Skeletal muscle cell (primary cell): ENCODE data around the gene EGFR.

ENCODE experiments used
- DNase-seq: peaks from one replicate; pipeline ENCODE4 v3.0.0-alpha.2; 2010; ENCODE audit warnings: low read depth
- H3K4me3 ChIP-seq: 2 replicates; pipeline ENCODE4 v1.5.1; 2011; ENCODE audit warnings: low read depth, mild to moderate bottlenecking, control low read depth, low read length, moderate library complexity

Gene EGFR

DNA sequence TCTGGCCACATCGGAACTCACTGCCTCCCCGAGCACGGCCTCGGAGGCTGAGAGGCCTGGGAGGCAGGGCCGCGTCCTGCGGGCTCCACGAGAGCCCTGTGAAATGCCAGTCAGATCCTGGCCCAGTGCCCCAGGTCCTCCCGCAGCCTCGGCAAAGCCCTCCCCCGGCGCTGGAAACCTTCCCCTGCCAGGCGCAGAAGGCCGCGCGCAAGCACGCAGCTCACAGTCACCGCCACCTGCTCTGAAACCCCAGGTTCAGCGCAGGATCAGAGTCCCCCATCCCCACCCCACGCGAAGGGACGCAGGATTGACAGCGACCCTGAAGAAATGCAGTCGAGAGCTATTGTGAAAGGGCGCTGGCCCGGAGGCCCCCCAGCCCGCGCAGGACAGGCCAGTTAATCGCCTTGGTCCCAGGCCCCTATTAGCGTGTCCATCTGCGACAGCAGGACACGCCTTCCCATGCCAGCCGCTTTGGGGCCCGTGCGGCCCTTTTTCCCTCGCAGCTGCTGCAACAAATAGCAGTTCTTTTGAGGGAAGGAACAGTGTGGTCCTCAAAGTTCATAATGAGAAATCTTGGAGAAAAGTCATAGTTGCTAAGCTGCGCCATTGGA lies 13.5 kb upstream of the EGFR start:
- DNase-seq: no peak
- no peak overlapping the region for H3K4me3 ChIP-seq

DNA sequence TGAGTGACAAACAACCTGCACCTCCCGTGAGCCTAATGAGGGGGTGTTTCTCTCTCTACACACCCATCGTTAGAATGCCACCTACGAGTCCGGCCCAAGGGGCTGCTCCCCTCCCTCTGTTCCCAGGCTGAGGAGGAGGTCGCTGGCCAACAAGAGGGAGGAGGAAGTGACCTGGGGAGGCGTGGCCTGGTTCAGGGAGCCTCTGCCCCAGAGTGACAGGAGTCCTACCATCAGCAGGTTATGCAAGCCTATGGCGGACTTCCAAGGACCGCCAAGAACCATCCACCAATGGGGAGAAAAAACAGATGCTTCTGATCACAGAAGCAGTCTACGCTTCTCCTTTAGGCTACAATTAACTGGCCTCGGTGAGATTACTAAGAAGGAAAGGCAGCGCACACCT lies 12.3 kb upstream of the EGFR start:
- no peak overlapping the region for H3K4me3 ChIP-seq
- DNase-seq: no peak

DNA sequence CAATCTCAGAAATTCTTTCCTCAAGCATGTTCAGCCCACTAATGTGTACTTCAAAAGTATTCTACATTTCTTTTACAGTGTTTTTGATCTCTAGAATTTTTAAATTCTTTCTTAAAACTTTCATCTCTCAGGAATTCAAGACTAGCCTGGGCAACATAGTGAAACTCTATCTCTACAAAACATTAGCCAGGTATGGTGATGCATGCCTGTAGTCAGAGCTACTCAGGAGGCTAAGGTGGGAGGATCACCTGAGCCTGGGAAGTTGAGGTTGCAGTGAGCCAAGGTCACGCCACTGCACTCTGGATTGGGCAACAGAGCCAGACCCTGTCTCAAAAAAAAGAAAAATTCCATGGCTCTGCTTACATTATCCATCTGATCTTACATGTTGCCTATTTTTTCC lies 5.0 kb upstream of the EGFR start:
- DNase-seq: no peak
- H3K4me3 ChIP-seq: no peak overlapping the region

DNA sequence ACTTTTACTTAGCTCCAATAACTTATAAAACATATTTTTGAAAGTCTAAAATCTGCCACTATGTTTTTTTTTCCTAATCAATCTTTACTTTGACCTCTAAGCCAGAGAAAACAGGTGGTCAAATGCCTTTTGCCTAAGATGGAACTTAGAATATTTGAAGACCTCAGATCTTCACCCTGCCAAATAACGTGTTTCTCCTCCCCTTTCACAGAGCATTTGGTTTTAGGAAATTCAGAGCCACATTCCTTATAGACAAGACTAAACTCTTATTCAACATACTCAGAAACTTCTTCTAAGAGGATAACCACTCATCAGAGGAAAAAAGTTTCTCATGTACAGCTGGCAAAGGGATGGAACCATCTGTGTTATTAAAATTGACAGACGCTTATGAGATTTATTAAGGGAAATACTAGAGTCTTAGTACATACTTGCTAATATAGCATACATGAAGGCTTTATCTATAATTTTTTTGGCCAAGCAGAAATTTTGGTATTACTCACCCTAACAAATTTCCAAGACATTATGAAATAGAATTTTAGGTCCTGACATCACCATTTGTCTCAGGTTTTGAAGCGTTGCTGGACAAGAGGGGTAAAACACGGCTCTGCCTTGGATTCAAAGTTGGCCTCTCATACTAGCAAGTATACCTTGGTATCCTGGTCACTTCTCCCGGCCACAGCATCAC lies 2.6 kb upstream of the EGFR start:
- no peak for DNase-seq
- H3K4me3 ChIP-seq: no peak overlapping the region

DNA sequence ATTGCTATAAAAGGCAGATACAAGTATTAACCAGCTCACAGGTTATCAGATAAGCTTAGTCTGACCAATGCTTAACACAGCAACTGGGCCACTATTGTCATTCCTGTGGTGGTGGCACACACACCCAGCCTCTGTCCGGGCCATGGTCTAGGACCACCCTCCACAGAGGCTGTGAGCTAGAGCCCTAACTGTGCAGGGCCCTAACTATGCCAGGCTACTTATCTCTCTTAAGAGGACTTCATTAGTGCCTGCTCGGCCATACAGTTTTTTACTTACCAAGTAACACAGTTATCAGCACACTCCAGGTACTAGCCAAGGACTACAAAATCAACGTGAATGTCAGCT lies 2.1 kb upstream of the EGFR start:
- no peak for DNase-seq
- no peak overlapping the region for H3K4me3 ChIP-seq

DNA sequence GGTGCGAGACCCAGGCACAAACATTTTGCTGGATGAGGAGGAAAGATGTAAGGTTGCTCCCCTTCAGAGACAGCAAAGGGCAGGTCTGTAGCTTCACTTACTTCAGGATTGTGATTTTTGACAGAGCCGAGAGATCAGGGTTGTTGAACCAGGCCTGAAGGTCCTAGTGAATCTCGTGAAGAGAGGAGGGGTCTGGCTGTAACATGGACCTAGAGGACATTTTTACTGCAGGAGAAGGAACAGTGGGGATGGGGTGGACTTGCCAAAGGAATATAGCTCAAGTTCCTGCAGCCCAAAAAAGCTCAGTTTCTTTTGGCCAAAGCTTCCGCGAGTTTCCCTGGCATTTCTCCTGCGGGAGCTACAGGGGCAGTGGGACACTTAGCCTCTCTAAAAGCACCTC lies 976 bp upstream of the EGFR start:
- no peak overlapping the region for H3K4me3 ChIP-seq
- DNase-seq: no peak

DNA sequence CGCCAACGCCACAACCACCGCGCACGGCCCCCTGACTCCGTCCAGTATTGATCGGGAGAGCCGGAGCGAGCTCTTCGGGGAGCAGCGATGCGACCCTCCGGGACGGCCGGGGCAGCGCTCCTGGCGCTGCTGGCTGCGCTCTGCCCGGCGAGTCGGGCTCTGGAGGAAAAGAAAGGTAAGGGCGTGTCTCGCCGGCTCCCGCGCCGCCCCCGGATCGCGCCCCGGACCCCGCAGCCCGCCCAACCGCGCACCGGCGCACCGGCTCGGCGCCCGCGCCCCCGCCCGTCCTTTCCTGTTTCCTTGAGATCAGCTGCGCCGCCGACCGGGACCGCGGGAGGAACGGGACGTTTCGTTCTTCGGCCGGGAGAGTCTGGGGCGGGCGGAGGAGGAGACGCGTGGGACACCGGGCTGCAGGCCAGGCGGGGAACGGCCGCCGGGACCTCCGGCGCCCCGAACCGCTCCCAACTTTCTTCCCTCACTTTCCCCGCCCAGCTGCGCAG lies 424 bp downstream of the EGFR start:
- DNase-seq: no peak
- H3K4me3 ChIP-seq: peak overlapping the region; percentile 81

DNA sequence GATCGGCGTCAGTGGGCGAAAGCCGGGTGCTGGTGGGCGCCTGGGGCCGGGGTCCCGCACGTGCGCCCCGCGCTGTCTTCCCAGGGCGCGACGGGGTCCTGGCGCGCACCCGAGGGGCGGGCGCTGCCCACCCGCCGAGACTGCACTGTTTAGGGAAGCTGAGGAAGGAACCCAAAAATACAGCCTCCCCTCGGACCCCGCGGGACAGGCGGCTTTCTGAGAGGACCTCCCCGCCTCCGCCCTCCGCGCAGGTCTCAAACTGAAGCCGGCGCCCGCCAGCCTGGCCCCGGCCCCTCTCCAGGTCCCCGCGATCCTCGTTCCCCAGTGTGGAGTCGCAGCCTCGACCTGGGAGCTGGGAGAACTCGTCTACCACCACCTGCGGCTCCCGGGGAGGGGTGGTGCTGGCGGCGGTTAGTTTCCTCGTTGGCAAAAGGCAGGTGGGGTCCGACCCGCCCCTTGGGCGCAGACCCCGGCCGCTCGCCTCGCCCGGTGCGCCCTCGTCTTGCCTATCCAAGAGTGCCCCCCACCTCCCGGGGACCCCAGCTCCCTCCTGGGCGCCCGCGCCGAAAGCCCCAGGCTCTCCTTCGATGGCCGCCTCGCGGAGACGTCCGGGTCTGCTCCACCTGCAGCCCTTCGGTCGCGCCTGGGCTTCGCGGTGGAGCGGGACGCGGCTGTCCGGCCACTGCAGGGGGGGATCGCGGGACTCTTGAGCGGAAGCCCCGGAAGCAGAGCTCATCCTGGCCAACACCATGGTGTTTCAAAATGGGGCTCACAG lies 1.1 kb downstream of the EGFR start:
- no peak for DNase-seq
- H3K4me3 ChIP-seq: peak overlapping the region; percentile 81

DNA sequence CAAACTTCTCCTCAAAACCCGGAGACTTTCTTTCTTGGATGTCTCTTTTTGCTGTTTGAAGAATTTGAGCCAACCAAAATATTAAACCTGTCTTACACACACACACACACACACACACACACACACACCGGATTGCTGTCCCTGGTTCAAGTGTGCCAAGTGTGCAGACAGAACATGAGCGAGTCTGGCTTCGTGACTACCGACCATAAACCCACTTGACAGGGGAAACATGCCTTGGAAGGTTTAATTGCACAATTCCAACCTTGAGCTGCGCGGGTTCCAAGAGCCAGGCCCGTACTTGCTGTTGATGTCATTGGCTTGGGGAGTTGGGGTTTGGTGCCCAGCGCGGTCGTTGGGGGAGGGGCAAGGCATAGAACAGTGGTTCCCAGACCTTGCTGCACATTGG lies 1.7 kb downstream of the EGFR start:
- H3K4me3 ChIP-seq: peak overlapping the region; percentile 81
- peak; percentile 68 for DNase-seq

DNA sequence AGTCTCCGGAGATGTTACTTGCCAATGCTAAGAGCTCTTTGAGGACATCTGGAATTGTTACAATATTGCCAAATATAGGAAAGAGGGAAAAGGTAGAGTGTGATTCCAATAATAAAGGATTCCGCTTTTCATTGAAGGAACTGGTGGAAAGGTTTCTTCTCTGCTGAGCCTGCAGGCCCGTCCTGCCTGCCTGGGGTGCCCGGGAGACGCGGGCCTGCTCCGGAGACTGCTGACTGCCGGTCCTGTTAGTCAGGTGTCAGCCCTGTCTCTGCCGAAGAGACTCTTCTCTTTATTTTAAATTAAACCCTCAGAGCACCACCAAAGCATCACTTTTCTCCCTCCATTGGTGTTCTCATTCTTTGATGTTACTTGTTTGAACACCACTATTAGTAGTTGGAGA lies 2.2 kb downstream of the EGFR start:
- no peak for DNase-seq
- peak overlapping the region; percentile 81 for H3K4me3 ChIP-seq

DNA sequence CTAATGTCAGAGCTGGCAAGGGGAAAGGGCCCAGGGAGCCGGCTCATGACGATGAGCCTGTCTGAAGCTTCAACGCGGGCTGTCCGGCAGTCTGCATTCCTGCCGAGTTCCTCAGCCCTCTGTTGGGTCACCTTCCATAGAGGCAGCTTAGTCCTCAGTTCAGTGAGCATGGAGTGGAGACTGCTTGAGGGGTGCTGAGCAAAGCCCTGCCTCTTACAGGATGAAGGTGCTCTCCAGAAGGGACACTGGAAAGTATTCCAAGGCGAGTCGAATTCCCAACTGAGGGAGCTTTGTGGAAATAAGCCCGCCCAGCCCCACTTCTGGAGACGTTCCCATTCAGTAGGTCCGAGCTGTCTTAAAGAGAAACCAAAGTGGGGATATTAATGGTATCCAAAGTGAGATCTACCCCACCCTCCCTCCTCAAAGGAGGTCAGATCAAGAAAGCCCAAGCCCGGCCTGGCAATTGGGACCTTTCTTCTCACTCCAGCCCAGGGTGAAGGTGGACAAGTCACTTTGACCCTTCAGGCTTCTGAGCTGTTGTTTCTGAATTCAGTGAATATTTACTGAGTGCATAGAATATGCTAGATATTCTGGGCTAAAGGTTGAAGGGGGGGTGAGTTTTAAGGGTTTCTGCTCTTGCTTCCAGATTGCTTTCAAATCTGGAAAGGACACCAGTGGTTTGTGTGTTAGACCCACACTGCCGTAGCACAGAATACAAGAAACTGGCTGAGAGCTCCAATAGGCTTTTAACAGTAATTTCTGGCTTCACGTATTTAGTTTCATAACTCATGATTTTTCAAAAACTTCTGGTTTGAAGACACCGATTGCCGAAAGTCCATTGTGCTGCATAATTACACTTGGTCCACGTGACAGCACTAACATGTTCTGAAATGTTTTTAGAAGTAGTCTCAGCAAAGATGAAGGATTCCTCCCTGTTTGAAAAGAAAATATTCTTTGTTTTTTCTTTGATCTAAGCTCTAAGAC lies 3.5 kb downstream of the EGFR start:
- H3K4me3 ChIP-seq: peak overlapping the region; percentile 81
- DNase-seq: no peak

DNA sequence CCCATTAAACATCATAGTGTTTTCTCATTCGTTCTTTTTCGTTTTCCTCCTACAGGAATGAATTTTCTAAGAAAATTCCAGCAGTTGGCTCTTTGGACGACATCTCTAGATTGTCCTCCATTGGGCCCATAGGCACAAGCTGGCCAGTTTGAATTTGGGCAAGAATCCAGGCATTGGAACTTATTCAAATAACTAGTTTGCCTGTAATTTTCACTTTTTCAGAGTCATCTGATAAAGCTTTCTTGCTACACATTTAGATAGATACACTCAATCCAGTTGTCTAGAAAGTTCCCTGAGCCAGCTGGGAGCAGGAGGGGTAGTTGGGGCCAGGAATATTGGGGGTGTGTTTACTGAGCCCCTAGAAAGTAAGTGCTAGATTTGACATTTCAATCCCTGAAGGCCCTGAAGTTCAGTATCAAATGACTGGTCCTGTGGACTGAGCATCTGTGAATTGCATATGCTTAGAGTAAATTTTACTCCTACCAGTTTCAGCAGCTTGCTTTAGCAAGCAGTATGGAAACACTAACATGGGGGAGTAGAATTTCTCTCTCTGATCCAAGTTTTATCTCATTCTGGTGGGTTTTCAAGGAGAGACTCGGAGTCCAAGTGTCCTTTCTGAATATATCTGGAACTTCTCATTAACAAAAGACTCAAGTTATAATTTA lies 5.2 kb downstream of the EGFR start:
- no peak overlapping the region for H3K4me3 ChIP-seq
- no peak for DNase-seq

DNA sequence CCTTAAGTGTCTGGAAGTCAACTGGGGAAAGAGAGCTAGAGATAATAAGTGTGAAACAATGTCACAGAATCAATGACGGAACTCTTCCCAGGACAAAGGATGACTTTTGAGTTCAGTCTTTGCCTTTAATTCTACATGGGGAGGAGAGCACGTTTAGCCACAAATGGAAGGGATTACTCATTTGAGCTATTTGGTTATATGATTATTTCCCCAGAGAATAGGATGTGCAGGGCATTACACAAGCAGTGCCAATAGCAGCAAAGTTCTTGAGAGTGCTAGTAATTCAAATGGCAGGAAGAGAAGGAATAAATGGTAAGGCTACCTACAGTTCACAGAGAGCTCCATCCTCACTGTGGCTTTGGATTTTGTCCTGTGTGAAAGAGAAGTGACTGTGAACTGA lies 6.0 kb downstream of the EGFR start:
- no peak overlapping the region for H3K4me3 ChIP-seq
- DNase-seq: peak; percentile 77

DNA sequence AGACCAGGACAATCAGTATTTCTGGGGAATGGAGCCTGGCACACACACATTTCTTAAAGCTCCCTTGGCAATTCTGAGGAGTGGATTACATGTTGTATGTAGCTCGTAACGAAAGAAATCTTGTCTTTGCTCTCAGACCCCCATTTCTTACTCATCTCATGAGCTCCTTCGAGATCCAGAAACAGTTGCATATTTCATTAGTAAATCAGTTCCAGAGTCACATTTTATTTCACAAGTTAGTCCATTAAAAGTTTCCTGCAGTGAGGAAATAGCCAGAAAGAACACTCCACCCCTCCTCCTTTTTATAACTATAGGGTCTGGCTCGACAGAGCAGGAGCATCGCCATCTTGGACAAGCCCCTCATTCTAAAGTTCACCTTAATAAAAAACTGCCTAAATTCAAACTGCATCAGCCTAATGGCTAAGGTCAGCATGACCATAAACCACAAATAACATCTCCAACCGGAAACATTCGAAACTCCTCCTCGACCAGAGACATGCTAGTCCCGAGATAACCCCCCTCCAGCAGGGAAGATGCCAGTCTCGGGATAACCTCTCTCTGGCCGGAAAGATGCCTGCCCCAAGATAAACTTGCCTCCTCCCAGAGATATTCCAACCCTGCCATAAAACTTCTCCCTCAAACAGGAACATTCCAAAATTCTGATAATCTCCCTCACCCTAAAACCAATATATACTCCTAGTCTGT lies 7.4 kb downstream of the EGFR start:
- H3K4me3 ChIP-seq: no peak overlapping the region
- no peak for DNase-seq

DNA sequence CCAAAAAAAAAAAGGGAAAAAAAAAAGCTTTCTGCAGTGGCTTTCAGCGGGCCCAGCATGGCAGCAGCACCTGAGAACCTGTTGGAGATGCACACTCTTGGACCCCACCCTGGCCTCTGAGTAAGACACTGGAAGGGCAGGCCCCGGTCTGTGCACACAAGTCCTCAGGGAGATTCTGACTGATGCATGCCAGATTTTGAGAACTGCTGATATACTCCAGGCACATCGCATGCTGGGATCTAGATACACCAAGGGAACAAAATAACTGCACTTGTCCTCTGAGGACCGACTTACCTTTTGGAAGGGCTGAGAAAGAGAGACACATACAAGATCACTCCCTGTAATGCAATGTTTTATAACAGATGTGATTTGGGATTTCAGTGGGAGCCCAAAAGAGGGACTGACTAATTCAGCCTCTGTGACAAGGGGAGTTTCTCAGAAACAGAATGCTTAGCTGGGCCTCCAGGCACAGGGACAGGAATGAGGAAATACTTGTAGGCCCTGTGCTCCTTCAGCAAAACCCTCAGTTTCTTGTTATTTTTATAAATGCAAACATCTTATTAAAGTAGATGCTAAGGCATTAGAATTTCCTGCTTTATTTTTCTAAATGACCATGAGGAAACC lies 8.2 kb downstream of the EGFR start:
- no peak for DNase-seq

DNA sequence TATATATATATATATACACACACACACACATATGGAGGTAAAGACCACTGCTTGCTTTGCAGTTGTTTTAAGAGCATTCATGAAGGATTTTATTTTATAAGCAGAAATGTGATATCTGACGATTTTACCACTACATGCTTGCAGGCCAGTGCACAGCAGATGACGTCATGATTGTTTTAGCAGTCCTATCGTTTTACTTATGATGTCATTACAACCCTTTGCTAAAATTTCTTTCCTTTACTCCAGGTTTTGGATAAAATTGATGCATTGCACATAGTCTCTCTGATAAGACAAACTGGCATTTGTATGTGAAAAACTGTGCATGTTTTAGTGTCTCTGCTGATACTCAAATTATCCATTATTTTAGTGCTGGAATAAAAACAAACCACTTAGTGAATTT lies 9.2 kb downstream of the EGFR start:
- no peak overlapping the region for H3K4me3 ChIP-seq
- no peak for DNase-seq

More for the DNA sequence above, 8.2 kb downstream of the EGFR start:
- no peak overlapping the region for H3K4me3 ChIP-seq

DNA sequence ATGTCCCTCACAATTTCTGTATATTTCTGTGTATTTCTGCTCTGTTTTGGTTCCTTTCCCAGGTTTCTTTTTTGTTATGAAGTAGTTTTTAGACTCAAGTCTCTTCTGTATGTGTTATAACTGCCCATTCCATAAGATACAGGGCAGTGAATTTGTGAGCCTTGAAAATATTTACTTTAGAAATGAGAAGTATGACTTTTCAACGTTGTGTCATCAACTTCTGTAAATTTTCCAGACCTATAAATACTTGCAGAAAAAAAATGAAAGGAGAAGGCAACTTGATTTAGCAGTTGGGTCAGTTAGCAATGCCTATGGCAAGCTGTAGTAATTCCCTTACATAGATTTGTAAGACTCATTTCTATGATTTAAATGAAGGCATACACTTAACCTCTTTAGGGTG lies 11.5 kb downstream of the EGFR start:
- DNase-seq: no peak
- H3K4me3 ChIP-seq: no peak overlapping the region

DNA sequence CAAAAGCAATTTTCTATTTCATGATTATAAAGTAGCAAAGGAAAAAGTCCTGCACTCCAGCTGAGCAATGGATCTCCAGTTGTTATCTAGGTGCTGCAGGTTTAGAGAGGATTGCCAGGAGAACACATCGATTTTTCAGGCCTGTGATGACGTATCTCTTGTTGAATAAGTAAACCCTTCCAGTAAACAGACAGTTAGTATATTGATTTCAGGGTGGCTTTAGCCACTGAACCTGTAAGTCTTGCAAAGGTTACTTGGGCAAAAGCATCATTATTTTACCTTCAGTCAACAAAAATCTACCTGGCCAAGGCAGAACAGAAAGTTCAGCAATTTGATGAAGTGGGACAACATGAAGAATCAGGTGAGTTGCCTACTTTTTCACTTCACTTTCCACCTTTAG lies 12.3 kb downstream of the EGFR start:
- no peak for DNase-seq

More for the DNA sequence above, 12.3 kb downstream of the EGFR start:
- no peak overlapping the region for H3K4me3 ChIP-seq
